Measurements from ENCODE around the gene EXD3.

The EXD3 gene

DNA sequence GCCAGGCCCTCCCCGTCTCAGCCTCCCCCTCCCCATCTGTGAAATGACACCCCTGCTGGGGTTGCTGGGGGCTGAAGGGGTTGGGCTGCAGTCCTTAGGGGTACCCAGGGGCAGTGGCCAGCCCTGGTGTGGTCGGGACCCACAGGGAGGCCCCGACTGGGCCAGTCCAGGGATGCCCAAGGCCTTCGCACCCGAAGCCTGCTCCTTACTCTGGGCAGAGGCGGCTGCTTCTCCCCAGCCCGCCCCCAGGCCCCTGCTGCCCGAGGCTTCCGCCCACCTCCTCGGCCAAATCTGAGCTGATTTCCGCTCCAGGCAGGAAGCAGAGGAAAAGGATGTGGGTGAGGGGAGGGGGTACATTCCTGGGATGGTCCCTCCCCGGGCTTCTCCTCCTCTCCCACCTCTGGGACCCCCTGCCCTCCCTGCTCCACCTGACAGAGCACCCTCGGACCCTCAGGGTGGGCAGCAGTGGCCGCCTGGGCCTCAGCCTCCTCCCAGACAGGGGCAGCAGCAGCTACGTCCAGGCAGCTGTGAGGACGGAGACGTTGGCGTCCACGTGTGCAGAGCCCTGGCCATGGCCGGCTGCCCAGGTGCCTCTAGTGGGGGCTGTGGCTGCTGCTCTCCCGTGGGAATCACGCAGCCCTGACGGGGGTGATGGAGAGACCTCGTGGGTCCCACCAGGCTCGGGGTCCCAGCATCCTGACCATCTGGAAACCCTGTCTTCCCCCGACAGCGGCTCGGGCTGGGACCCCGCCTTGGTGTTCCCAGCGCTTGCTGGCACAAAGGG, 116.7 kb downstream of the EXD3 start:
- DNase-seq (ENCODE audit: low read depth in 2 of 2): no peak

DNA sequence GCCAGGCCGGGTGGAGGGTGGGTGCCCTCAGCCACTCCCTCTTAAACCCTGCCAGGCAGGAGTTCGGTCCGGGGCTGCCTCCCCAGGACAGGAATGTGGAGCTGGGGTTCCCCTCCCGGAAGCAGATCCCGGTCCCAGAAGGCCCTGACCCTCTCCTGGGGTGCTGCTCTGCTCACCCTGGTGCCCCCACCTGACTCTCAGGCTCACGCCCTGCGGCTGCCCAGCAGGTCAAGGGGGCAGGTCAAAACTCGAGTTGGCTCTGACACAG, 117.2 kb downstream of the EXD3 start:
- no peak for DNase-seq (ENCODE audit: low read depth in 2 of 2)

- DNase-seq (ENCODE audit: low read depth in 2 of 2): peak in 1 of 2 donors; percentile 50
Measured at GRCh38 chr9:137305060-137305797, 117.7 kb downstream of the EXD3 start.

DNA sequence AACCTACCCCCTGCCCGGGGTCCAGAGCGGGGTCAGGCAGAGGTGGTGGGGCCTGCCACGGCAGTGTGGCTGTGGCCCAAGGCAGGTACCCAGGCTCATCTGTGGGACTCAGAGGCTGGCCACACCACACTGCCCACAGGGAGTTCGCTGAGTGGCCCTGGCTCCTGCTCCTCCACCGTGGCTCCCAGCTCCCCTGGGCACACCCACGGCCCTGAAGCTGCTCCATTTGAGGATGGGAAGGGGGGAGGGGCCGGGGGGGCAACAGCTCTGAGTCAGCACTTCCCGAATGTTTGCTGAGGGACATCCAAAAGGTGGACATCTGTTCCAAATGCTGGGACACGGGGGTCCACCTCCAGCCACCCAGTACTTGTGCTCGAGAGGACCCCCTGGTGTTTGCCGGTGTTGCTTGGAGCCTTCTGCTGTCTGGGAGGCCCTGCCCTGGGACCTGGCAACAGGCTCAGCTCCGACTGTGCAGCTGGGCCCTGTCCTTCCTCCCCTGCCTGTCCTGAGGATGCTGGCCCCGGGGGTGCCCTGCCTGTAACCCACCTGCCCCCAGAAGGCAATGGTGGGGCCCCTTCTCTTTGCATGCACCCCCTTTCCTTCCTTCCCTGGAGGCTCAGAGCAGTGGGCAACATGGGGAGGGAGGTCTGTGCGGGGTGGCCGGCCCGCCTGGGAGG, 118.4 kb downstream of the EXD3 start:
- DNase-seq (ENCODE audit: low read depth in 2 of 2): no peak

GRCh38 chr9:137303893-137304382, 119.0 kb downstream of the EXD3 start:
- DNase-seq (ENCODE audit: low read depth in 2 of 2): no peak

- no peak for DNase-seq (ENCODE audit: low read depth in 2 of 2)
Measured at GRCh38 chr9:137303151-137303892, 119.6 kb downstream of the EXD3 start.

DNA sequence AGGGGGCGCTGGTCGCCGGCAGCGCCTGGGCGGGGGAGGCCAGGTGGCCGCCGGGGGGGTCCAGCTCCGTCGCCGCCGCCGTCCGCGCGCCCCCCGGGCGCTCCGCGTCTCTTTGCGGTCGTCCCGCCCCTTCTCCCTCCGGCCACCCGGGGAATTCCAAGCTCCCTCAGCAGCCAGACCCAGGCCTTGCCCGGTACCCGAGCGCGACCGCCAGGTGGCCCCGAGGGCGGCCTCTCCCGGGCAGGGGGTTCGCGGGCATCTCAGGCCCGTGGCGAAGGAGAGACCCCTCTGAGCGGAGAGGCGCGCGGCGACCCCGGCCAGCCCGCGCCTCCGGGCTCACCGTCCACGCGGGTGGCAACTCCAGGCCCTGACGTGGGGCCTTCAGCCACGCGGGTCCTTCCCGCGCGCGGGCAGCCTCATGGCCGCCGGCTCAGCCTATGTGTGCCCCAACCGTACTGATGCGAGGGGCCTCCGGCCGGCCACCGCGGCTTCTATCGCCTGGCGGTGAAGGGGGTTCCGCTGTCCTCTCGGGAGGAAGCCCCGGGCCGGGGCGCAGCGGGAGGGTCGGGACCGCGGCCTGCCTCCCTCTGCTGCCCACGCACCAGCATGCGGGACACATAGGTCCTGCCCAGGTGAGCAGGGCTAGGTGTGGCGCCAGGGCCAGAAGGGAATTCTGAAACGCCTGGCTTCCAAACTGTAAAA, 120.4 kb downstream of the EXD3 start:
- DNase-seq (ENCODE audit: low read depth in 2 of 2): no peak

- DNase-seq (ENCODE audit: low read depth in 2 of 2): peak; percentile 81 to 90
Measured at GRCh38 chr9:137302118-137302448, 120.9 kb downstream of the EXD3 start, which contains the start of gene NRARP. NRARP (minus strand) TSS chr9:137302271; CDS start chr9:137301928, 343 bp downstream.

GRCh38 chr9:137301081-137301947, 121.6 kb downstream of the EXD3 start:
- DNase-seq (ENCODE audit: low read depth in 2 of 2): no peak

DNA sequence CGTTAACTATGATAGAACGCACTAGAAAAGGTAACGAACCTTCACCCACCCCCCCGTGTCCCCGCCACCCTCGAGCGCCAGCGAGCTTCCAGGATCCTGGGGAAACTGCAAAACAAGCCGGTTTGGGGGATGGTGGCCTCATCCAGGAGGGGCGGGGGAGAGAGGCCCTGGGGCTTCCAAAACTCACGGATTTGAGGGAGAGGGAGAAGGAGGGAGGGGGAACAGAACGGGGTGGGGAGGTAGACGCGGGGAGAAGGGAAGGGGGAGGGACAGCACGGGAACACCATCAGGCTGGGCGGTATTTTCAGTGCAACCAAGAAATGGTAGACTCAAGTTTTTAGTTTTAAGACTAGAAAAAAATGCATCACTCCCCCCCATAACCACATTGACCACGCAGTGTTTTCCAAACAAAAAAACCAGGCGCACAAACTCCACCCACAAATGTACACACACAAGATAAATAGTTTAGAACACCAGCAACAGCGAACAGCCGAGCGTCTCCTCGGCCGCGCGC, 122.3 kb downstream of the EXD3 start:
- DNase-seq (ENCODE audit: low read depth in 2 of 2): no peak

- no peak for DNase-seq (ENCODE audit: low read depth in 2 of 2)
Measured at GRCh38 chr9:137299938-137300337, 123.0 kb downstream of the EXD3 start.

GRCh38 chr9:137299203-137299565, 123.8 kb downstream of the EXD3 start:
- DNase-seq (ENCODE audit: low read depth in 2 of 2): no peak

GRCh38 chr9:137298401-137299202, 124.4 kb downstream of the EXD3 start:
- no peak for DNase-seq (ENCODE audit: low read depth in 2 of 2)

DNA sequence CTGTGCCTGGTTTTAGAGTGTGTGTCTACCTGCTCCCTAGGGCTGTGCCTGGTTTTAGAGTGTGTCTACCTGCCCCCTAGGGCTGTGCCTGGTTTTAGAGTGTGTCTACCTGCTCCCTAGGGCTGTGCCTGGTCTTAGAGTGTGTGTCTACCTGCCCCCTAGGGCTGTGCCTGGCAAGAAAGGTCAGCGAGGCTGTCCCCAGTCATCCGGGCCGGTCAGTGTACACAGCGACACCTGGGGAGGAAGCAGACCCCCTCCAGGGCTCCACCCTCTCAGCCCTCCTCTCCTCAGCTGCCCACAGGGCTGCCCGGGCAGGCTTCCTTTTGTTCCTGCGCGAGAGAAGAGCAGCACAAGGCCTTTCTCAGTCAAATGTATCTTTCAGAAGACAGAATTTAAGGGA, 125.0 kb downstream of the EXD3 start:
- DNase-seq (ENCODE audit: low read depth in 2 of 2): no peak

DNA sequence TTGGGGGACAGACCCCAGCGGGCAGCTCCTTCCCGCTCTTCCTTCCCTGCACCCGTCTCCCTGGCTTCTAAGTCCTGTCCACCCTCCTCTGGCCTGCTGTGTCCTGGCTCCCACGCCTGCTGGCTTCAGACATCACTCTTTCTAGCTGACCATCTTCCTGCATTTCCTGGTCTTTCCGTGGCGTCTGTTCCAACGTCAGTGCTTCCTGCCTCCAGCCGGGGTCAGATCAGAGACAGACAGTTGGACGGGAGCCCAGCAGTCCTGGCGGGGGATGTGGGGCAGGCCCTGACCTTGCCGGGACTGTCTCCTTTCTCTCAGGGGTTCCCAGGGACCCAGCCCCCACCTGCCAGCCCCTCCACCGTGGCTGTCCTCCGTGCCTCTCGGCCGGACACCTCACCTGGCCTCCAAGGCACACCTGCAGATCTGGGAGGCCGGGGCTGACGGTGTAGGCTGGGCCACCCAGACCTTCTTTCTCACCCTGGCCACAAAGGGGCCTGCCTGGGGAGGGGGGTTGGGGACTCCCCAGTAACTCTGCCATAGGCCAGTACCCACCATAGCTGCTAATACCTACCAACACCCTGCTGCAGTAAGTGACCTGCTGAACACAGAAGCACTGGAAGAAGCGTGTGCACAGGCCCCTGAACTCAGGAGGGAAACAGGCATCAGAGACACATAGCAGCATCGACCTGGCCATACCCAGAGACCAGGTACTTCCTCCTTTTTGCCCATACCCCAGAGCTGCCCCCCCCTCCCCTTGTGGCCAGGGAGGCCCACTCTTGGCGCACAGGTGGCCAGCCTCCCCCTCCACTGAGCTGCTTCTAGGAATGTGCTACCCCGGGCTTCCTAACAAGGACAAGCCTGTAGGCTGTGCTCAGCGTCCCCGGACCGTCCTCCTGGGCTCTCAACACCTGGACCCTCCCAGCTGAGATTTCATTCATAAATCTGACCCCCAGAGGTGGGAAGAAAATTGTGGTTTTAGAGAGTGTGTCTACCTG, 126.0 kb downstream of the EXD3 start:
- DNase-seq (ENCODE audit: low read depth in 2 of 2): no peak

DNA sequence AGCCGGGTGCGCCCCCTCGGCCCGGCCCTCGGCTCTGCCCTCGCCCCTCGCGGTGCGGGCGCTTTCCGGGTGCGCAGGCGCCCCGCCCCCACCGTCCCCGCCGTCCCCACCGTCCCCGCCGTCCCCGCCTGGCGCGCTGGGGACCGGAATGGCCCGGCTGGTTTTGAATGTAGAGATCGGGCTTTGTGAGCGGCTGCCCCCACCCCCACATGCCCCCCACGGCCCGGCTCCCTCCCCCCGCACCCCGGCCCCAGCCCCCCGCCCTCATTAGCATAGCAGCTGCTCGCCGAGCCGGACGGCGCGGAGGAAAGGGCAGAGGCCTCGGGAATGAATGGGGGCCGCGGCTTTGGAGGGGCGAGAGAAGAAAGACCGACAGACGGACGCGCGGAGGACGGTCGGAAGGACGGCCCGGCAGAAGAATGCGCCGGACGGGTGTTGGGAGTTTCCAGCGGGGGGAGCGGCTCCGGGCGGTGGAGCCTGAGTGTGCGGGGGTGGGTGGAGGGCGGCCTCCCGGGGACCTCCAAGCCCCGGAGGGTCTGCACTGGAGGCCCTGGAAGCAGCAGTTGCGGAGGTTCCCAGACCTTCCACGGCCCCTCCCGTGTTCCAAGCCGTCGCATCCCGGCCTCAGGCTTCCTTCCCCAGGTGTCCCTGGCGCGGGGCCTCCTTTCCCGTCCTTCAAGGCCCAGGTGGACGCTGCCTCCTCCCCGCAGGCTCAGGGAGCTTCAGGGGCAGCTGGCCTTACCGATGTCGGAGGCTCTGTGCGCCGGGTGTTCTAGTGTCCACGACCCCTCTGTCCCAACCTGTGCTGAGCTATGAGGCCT, 126.9 kb downstream of the EXD3 start:
- DNase-seq (ENCODE audit: low read depth in 2 of 2): no peak

DNA sequence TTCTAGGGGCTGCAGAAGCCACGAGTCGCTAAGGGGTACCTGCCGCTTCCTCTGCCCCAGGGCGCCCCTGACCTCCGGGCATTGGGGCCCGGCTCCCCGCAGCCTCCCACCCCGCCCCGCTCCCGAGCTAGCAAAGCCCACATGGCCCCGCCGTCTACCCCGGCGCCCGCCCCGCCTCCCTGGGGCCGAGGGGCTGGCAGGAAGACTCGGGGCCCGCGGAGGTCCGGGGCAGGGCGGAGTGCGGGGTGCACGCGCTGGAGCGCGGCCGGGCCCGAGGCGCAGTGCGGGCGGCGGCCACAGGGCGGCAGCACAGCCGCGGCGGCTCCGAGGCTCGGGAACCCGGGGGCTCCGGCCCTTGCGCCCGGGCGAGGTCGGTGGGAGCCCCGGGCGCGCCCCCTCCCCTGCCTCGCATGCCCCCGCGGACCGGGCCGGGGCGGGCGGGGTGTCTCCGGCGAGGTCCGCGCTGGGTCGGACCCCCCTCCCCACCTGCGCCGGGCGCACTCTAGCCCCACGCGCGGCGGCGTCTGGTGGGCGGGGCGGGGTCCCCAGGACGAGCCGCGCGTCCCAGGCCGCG, 127.6 kb downstream of the EXD3 start:
- no peak for DNase-seq (ENCODE audit: low read depth in 2 of 2)

Data from stimulated activated CD8-positive, alpha-beta memory T cell treated with anti-CD3 and anti-CD28 coated beads, Interleukin-7, amount 100 ng/mL, for 4 hours (primary cell).